Glomerular visceral epithelial cell (primary cell): ENCODE measurements around the gene CLDN22.
"Not testable (repeated sequence)": the region's sequence is repeated elsewhere in the genome, so short reads cannot be mapped to it uniquely, and the experiment has no call there.

Experiments used
- DNase-seq: peaks from one replicate; pipeline ENCODE4 v3.0.0-alpha.2; 2016; ENCODE audit errors: extremely low spot score

The CLDN22 gene

DNA sequence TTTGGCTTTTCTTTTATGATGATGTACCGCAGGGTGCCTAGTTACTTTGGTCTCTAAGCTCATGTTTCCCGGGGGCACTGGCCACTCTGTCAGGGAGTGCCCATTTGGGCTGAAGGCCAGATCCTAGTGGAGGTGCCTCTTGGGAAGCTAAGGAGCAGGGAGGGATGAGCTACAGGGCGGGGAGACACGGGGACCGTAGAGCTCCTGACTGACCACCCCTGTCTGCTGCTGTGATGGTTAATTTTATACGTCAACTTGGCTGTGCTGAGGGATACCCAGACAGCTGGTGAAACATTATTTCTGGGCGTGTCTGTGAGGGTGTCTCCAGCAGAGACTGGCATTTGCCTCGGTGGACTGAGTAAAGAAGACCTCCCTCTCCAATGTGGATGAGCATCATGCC lies 27.1 kb upstream of the CLDN22 start:
- no peak for DNase-seq

DNA sequence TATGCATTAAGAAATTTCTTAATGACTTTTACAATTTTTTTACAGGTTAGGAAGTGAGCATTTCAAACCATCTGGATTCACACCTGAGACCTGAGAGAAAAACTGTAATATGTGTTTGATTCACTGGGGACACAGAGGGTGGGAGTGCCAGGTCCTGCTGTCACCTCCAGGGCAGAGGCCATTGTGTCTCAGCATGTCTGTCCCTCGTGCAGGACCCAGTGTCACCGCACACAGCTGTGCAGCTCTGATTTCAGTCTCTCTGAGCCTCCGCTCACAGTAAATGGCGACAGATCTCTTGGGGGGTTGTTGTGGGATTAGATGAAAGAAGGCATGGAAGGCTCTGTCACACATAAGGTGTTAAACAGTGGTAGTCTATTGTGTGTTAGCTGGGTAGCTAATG lies 25.2 kb upstream of the CLDN22 start:
- no peak for DNase-seq

DNA sequence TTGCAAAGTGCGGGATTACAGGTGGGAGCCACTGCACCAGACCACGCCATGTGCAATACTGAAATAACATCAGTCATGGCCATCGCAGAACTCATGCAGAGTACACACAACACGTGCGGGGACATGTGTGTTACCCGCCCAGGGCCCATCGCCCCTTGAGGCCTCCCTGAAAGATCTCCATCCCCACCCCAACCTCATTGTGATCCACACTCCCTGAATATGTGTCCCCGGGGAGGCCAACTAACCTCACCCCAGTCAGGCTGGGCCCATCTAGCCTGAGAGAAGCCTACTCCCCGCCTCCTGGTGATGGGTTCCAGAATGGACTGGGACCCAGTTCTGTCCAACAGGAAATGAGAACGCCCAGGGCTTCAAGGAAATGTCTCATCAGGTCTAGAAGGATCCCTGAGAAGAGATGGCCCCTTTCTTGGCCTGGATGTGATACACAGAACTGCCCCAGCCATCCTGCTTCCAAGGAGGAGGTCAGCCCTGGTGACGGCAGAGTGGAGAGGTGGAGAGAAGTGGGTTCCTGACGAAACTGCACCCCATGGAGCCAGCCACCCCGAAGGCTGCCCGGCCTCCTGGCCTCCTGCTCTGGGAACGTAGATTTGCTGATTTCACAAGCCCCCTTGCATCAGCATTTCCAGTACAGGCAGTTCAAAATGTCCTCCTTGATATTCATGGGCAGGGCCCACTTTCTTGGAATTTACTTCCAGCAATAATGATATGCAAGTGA lies 24.6 kb upstream of the CLDN22 start:
- DNase-seq, result no peak

DNA sequence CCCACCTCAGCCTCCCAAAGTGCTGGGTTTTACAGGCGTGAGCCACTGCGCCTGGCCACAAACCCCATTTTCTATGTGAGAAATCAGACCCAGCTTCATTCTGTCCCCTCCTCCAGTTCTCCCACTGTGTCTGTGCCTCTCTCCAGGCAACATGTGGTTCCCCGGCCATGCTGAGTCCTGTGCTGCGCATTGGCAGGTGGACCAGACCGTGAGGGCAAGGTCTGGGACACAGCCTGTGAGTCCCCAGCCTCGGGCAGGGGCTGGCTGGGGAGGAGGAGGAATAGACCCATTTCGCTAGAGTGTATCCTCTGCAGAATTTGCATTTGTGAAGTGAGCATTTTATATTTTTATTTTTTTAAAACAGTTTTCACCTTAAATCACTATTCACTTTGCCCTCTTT lies 23.7 kb upstream of the CLDN22 start:
- DNase-seq, result no peak

DNA sequence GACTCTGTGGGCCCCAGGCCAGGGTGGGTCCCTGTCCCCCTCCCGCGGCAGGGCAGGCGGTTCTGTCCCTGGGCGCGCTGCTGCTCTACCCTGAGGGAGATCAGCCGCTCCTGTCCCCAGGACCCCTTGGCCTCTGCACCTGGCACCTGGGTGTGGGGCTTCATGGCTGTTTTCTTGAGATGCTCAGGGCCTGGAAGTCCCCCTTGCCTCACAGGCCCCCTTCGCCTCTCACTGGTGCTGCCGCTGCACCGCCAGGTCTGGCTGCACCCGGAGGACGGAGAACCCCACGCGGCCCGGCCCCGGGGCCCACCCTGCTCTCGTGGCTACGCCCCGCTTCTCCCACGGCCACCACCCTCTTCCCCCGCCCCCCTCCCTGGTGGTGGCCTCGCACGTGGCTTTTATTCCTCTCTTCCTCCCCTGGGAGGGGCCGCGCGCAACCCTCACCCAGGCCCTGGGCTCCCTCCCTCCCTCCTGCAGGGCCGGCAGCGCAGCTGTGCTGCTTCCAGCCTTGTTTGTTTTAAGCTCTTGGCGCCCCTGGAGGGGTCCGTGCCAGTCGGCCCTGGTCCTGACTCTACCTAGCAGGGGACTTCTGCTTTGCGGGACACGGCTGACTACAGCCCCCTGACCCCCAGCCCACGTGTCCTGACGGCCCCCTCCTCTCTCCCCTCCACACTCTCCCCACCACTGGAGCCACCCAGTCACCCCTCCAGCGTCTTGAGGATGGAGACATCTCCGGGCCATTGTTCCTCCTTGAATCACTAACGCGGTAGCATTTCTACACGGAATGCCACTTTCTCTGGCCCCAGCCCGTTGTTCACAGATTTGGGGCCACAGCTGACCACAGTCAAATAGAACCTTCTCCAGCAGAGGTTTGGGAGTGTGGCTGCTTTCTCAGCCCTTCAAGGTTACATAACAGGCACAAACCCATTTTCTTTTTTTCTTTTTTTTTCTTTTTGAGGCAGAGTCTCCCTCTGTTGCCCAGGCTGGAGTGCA lies 22.8 kb upstream of the CLDN22 start:
- no peak for DNase-seq

DNA sequence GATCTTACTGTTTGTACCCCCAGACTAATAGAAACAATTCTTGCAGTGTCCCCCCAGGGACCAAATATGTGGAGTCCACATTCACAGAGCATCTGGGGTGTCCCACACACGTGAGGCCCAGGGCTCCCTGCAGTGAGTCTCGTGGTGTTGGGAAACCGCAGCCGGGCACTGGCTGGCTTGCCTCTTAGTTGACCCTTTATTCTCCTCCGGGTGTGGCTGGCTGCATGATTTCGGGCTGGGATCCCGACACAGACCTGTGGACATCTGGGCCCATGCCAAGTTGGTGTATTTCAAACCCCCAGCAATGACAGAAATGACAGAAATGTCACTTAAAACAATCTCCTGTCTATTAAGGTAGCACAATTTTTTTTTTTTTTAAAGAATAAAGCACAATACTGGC lies 17.8 kb upstream of the CLDN22 start:
- peak; percentile 48 for DNase-seq

DNA sequence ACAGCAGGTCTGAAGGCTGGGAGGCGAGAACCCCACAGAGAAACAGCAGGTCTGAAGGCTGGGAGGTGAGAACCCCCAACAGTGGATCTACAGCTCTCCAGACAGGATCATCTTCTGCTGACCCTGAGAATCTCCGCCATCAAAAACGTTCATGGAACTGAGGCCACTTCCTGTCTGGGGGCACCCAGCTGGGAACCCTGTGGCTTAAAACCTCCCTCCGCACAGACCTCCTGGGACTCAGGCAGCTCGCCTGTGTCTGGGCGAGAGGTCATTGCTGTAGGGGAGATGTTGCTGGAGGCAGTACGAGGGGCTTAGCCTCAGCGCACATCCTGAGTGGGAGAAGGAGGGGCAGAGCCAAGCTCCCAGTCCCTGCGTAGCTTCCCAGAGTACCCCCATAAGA lies 17.3 kb upstream of the CLDN22 start:
- DNase-seq, result no peak

DNA sequence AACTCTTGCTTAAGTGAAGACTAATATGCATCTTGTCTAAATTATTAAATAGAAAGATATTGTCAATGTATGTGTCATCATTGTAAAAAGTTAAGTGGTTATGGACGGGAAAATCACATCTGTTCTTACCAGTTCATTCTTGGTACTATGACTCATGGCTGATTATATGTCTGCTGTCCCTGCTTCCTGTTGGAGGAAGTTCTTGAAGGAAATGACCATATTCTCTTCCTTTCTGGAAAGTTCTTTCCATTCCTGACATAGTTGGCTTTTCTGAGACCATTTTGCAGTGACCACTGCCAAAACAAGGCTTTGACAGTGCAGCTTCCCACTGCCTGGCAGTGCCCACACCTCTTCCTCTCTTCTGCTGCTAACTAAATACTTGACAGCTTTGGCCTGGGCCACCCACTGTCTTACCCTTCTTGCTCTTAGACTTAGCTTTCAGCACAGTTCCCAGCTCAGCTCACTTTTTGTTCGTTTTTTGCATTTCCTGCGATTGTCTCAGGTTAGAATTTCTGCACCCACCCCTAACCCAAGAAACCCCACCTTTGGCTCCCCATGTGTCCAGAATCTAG lies 15.4 kb upstream of the CLDN22 start:
- peak; percentile 71 for DNase-seq

DNA sequence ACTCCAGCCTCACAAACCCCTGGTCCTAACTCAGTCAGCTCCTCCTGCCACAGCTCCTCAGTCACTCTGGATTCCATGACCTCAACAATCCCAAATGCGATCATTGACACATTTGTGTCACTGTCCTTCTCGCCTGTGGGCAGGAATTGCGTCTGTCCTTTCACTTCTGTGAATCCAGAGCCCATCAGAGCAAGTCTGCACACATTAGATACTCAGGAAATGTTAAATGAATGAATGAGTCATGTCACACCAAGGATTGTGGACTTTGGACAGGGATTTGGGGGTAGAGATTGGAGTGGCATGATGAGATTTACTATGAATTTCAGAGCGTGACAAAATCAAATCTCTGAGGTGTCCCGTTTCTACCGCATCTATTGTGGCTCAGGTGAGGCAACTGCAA lies 13.9 kb upstream of the CLDN22 start:
- DNase-seq, result peak; percentile 58

DNA sequence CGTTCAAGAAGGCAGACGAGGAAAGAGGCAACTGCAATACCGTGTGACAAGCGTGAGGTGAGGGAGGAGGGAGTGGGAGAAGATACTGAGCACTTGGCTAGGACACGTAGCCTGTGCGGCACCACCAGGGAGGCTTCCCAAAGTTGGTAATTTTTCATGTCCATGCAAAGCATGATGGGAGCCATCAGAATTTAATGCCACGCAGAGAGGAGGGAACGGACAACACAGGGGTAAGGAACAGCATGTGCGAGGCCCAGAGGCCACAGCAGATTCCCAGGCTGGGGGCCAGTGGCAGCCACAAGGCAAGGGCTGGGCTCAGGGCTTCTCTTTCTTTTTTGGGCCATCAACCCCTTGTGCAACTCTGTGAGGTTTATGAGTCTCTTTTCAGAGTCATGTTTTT lies 13.1 kb upstream of the CLDN22 start:
- no peak for DNase-seq

DNA sequence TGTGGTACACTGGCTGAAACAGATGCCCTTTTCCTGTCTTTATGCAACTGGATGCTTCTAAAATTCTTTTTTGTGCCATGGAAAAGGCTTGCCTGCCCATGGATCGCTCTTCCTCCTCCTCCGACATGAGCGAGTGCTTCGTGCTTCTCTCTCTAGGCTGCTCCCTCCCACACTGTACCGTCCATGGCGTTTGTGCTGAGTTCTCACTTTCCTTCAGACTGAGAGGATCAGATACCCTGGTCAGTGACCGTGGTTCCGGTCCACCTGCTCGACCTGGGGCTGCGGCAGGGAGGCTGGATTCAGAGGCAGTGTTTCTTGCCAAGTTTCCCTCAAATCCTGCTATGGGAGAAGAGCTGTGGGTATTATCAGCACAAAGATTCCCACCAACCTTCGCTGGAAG lies 12.4 kb upstream of the CLDN22 start:
- DNase-seq, result no peak

DNA sequence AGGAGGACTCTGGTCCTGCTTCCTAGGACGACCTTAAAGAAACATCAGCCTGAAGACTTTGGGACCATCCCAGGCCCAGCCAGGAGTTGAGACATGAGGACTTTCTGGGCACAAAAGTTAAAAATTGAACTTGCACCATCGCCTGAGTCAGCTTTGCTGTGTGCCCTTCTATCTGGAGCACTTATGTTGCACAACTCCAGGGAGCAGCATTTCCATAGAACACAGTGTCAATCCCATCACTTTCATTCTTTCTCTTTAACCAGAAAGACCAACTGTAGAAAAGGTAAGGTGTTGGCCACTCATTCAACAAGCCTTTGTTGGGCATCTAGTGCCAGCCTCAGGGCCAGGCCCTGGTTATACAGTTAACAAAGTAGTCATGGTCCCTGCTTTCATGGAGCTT lies 10.8 kb upstream of the CLDN22 start:
- DNase-seq, result no peak

DNA sequence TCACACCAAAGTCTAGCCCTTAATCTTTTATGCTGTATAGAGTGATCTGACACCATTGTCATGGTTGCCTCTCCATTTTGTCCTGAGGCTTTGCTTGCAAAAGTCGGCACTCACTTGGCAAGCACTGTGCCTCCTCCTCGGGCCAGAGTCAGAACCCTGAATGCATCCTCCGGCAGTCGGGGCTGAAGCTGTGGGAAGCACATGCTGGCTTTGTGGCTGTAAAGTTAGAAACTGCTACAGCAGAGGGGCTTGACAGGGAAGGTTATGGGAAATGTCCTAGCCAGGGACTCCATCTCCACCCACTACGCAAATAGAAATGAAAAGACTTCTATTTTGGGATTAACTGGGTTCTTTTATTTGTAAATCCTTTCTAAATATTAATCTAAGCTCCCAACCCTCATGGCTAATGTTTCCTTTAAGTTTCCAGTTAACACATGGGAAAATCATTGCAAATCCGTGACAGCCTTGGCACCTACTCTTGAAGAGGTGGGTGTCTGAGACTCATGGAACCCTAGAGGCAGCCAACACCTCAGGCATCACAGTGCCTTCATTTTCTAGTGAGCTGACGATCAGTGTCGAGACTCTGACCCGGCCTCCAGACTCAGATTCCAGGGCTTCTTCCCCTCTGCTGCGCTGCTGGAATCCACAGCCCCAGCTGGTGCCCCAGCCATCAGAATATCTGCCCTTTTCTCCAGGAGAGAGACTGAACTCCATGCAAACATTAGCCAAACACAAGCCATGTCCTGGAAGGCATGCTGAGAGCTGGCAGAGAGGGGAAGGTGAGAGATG lies 10.1 kb upstream of the CLDN22 start:
- no peak for DNase-seq

DNA sequence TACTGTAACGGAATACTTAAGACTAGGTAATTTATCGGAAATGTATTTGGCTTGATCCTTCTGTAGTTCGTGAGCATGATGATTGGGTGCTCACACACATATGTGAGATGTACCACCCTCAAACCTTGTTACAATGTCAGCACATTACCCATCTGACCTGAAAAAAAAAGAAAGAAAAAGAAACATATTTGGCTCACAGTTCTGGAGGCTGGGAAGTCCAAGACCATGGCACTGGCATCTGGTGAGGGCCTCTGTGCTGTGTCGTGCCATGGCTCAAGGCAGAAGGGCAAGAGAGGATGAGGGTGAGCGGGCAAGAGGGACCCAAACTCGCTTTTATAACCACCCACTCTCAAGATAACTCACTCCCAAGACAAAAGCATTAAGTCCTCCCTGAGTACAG lies 9.2 kb upstream of the CLDN22 start:
- no peak for DNase-seq

DNA sequence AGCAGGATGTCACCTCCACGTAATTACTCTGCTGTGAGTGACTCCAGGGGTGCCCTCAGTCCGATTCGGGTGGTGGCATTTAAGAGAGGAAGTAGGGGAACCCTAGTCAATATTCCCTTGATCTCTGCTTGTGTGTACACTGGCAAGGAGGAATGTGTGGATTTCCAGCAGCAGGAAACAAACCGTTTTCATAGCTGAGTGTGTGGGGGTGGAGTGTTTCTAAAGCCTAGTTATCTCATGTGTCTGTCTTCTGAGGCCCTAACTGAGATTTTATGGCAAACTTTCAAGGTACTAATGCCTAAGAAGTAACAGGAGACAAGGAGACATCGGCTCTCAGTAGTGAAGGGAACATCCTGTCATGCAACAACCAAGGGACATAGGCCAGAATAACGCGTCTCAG lies 8.8 kb upstream of the CLDN22 start:
- DNase-seq, result no peak

DNA sequence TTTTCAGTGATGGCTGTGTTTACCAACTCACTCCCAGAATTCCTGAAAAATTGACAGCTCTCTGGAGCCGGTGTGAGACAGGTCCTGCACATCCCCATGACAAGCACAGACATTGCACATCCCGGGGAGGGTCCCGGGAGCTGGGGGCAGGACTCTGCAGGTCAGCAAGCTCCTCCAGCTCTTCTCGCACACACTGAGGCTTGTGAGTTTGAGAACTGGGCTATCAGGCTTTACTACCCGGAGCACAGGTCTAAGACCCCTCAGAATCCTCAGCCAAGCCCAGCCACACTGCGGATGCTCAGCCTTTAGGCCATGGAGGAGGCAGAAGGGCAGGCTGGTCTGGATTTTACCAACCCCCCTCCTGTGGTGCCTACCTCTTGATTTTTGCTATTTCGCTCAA lies 7.8 kb upstream of the CLDN22 start:
- DNase-seq, result no peak

DNA sequence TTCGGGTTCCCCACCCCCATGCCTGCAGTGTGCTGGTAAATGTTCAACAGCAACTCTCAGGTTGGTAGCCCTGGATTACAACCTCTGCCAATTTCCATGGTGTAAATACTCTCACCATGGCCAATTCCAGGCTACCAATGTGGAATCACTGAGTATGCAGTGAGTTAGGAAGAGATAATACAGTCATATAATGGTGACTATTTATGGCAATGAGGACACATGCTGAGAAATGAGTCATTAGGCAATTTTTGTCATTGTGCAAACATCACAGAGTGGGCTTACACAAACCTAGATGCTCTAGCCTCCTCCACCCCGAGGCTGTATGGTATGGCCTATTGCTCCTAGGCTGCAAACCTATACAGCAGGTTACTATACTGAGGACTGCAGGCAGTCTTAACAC lies 6.8 kb upstream of the CLDN22 start:
- no peak for DNase-seq

DNA sequence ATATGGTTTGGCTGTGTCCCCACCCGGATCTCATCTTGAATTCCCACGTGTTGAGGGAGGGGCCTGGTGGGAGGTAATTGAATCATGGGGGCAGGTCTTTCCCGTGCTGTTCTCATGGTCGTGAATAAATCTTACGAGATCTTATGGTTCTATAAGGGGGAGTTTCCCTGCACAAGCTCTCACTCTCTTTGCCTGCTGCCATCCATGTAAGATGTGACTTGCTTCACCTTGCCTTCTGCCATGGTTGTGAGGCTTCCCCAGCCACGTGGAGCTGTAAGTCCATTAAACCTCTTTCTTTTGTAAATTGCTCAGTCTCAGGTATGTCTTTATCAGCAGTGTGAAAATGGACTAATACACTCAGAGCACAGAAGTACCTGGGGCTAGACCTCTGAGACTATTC lies 6.3 kb upstream of the CLDN22 start:
- not testable (repeated sequence) for DNase-seq

DNA sequence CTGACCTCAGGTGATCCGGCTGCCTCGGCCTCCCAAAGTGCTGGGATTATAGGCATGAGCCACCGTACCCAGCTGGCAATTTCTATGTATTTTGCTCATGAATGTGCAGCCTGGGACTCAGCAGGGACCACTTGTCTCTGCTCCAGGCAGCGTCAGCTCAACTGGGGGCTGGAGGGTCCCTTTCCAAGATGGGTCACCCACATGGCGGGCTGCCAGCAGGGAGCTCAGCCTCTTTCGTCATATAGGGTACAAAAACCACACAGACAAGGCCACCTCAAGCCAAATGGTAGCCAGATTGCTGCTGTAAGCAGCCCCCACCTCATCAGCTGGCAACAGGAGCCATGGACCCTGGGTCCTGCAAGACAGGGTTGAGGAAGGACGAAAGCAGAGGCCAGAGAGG lies 4.5 kb upstream of the CLDN22 start:
- DNase-seq, result no peak

DNA sequence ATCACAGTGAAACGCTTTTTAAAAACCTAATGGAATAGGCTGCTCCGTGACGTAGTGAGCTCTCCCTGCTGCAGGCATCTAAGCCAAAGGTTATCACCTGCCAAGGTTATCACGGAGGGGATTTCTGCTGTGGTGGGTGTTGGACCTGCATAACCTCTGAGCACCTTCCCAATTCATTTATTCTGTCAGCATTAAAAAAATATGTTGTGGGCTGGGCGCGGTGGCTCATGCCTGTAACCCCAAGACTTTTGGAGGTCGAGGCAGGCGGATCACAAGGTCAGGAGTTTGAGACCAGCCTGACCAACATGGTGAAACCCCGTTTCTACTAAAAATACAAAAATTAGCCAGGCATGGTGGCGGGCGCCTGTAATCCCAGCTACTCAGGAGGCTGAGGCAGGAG lies 4.0 kb upstream of the CLDN22 start:
- DNase-seq, result not testable (repeated sequence)

DNA sequence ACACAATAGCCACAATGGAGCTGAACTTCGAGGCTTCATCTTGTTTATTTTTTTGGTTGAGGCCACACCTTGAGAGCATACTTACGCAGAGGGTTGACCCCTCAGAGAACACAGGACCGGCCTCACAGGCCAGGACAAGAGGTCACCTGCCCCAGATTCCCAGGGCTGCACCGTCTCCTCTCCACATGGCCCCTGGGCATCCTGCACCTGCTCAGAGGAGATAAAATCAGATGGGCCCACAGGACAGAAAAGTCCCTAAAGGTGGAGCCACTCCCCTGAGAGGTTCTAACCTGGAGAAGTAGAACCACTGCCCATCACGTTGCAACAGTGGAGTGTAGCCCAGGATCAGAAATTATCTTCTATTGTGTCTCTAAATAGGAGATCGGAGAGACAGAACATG lies 3.2 kb upstream of the CLDN22 start:
- no peak for DNase-seq

DNA sequence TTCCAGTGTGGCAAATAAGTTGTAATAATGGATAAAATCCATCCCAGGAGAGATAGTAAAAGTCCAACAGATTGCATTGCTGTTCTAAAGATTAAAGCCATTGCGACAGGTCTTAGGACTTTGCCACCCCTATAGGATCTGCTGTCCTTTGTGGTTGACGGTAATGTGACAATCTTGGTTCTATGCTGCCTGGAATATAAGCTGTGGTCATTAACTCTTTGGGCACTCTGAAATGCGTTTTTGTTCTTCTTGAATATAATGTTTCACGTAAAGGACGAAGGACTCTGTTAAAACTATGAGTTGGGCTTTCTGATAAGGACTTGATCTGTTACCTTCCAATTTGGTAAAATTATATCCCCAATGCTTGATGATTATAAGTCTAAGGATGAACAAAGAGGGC lies 2.2 kb upstream of the CLDN22 start, which contains the start of gene CLDN24:
TSS of gene CLDN24 (minus strand) at position 101 of the 400 bp plus-strand sequence. CDS start at position 101, 0 bp downstream.
- DNase-seq, result no peak
